Measurements from ENCODE around the gene SH3GLB2. TPM values are rescaled to one million over a fixed set of nuclear protein-coding genes. Genes with fewer than 3 reads are reported as not detected.
A peak's percentile ranks its signal among the peaks of the same experiment; 100 is the strongest.
"Not testable (repeated sequence)": the region's sequence is repeated elsewhere in the genome, so short reads cannot be mapped to it uniquely, and the experiment has no call there.

Gene SH3GLB2
- total RNA-seq, 1 experiment from 2014 or later, result 155 TPM

- DNase-seq (ENCODE audit: low spot score), result no peak
Measured at GRCh38 chr9:128998462-128998861, 29.7 kb downstream of the SH3GLB2 start.

- no peak for DNase-seq (ENCODE audit: low spot score)
Measured at GRCh38 chr9:128995791-128996190, 32.3 kb downstream of the SH3GLB2 start.

GRCh38 chr9:128992995-128993394 is 35.1 kb downstream of the SH3GLB2 start:
- no peak for DNase-seq (ENCODE audit: low spot score)

GRCh38 chr9:128987805-128988204 is 40.3 kb downstream of the SH3GLB2 start:
- DNase-seq (ENCODE audit: low spot score), result peak; percentile 93

GRCh38 chr9:128986671-128987070 is 41.5 kb downstream of the SH3GLB2 start:
- DNase-seq (ENCODE audit: low spot score), result no peak

- DNase-seq (ENCODE audit: low spot score), result no peak
Measured at GRCh38 chr9:128983536-128983935, 44.6 kb downstream of the SH3GLB2 start.

- DNase-seq (ENCODE audit: low spot score), result no peak
Measured at GRCh38 chr9:128979111-128979510, 49.0 kb downstream of the SH3GLB2 start.

- peak; percentile 82 for DNase-seq (ENCODE audit: low spot score)
Measured at GRCh38 chr9:128972956-128973355, 55.2 kb downstream of the SH3GLB2 start.

GRCh38 chr9:128969491-128969890 is 58.6 kb downstream of the SH3GLB2 start:
- DNase-seq (ENCODE audit: low spot score), result no peak

- not testable (repeated sequence) for DNase-seq (ENCODE audit: low spot score)
Measured at GRCh38 chr9:128961403-128961802, 66.7 kb downstream of the SH3GLB2 start.

Other genes with a start within 250 kb of the SH3GLB2 start
- 41.9 and 43.6 TPM in 2 replicates for gene TBC1D13, start 241.1 kb downstream of the SH3GLB2 start, total RNA-seq (2014; rRNA removed; shearing (Covaris generic))
- gene ENDOG, start 209.8 kb downstream of the SH3GLB2 start, total RNA-seq (2014; rRNA removed; shearing (Covaris generic)), result 57.8 and 65.3 TPM in 2 replicates
- gene SPOUT1, start 198.5 kb downstream of the SH3GLB2 start, total RNA-seq (2014; rRNA removed; shearing (Covaris generic)), result 28.0 and 36.4 TPM in 2 replicates
- 15.5 and 19.5 TPM in 2 replicates for gene KYAT1, start 146.4 kb downstream of the SH3GLB2 start, total RNA-seq (2014; rRNA removed; shearing (Covaris generic))
- 62.5 and 71.4 TPM in 2 replicates for gene LRRC8A, start 146.2 kb downstream of the SH3GLB2 start, total RNA-seq (2014; rRNA removed; shearing (Covaris generic))
- not detected in 2 replicates for gene PHYHD1, start 107.3 kb downstream of the SH3GLB2 start, total RNA-seq (2014; rRNA removed; shearing (Covaris generic))
- 56.7 and 57.4 TPM in 2 replicates for gene DOLK, start 80.7 kb downstream of the SH3GLB2 start, total RNA-seq (2014; rRNA removed; shearing (Covaris generic))
- 57.4 and 76.4 TPM in 2 replicates for gene NUP188, start 80.6 kb downstream of the SH3GLB2 start, total RNA-seq (2014; rRNA removed; shearing (Covaris generic))
- gene MIGA2, start 8.3 kb upstream of the SH3GLB2 start, total RNA-seq (2014; rRNA removed; shearing (Covaris generic)), result 28.6 and 33.0 TPM in 2 replicates
- 20.4 and 22.1 TPM in 2 replicates for gene DOLPP1, start 52.8 kb upstream of the SH3GLB2 start, total RNA-seq (2014; rRNA removed; shearing (Covaris generic))
- gene CRAT, start 82.5 kb upstream of the SH3GLB2 start, total RNA-seq (2014; rRNA removed; shearing (Covaris generic)), result 52.7 and 69.4 TPM in 2 replicates
- gene PTPA, start 83.1 kb upstream of the SH3GLB2 start, total RNA-seq (2014; rRNA removed; shearing (Covaris generic)), result 150 and 174 TPM in 2 replicates
- 53.3 and 55.8 TPM in 2 replicates for gene IER5L, start 149.9 kb upstream of the SH3GLB2 start, total RNA-seq (2014; rRNA removed; shearing (Covaris generic))

Data from A172 (cell line).